CD4-positive, CD25-positive, alpha-beta regulatory T cell (primary cell): Measurements from ENCODE around the gene AKR1B1. TPM values are rescaled to one million over a fixed set of nuclear protein-coding genes. Genes with fewer than 3 reads are reported as not detected.
A peak's percentile ranks its signal among the peaks of the same experiment; 100 is the strongest.

Experiments used
- ATAC-seq, 2 donors: fragments of 150-1000 bp; cut with Tn5 transposase; one replicate each; pipeline ENCODE4 v1.10.0; 2021; ENCODE audit warnings: low read depth in 2 of 2, moderate number of reproducible peaks in 2 of 2, moderate library complexity in 1 of 2
- DNase-seq, 3 donors: peaks; one replicate each; pipeline versions ENCODE4 v3.0.0 to v3.0.0-alpha.2; 2012 to 2022; ENCODE audit warnings: mixed read lengths in 1 of 3
- H3K27ac ChIP-seq: one replicate; pipeline ENCODE4 v1.7.0; 2013; ENCODE audit warnings: mild to moderate bottlenecking, low read length; ENCODE audit not compliant: insufficient read depth, poor library complexity, severe bottlenecking
- H3K27me3 ChIP-seq: one replicate; pipeline ENCODE4 v1.7.0; 2013; ENCODE audit warnings: low read length; ENCODE audit not compliant: control insufficient read depth, insufficient read depth
- H3K36me3 ChIP-seq: one replicate; pipeline ENCODE4 v1.7.0; 2013; ENCODE audit warnings: mild to moderate bottlenecking, low read length, moderate library complexity; ENCODE audit not compliant: control insufficient read depth, insufficient read depth
- H3K4me1 ChIP-seq: 2 replicates; pipeline ENCODE4 v1.7.0; 2013; ENCODE audit warnings: mild to moderate bottlenecking, low read length; ENCODE audit not compliant: insufficient read depth, control insufficient read depth, poor library complexity, severe bottlenecking
- H3K4me3 ChIP-seq: one replicate; pipeline ENCODE4 v1.7.0; 2013; ENCODE audit warnings: low read depth, mild to moderate bottlenecking, low read length, moderate library complexity
- H3K9me3 ChIP-seq, 2 experiments: 1 replicate in 1 of 2; 2 replicates in 1 of 2; pipeline ENCODE4 v1.7.0; 2013; ENCODE audit warnings: low read length in 2 of 2, mild to moderate bottlenecking in 1 of 2, moderate library complexity in 1 of 2; ENCODE audit not compliant: control insufficient read depth in 2 of 2
- H3K27ac Mint-ChIP-seq, 3 donors: one replicate each; pipeline ENCODE4 v1.8.0; 2020 to 2022; ENCODE audit warnings: mild to moderate bottlenecking in 3 of 3, mixed read lengths in 3 of 3, moderate library complexity in 2 of 3
- H3K27me3 Mint-ChIP-seq: one replicate; pipeline ENCODE4 v1.8.0; 2022; ENCODE audit warnings: mild to moderate bottlenecking, mixed read lengths
- H3K36me3 Mint-ChIP-seq: one replicate; pipeline ENCODE4 v1.8.0; 2020; ENCODE audit warnings: mixed read lengths
- H3K4me1 Mint-ChIP-seq, 4 donors: one replicate each; pipeline ENCODE4 v1.8.0; 2020 to 2022; ENCODE audit warnings: mixed read lengths in 4 of 4, mild to moderate bottlenecking in 1 of 4
- H3K4me3 Mint-ChIP-seq, 4 donors: one replicate each; pipeline ENCODE4 v1.8.0; 2020 to 2022; ENCODE audit warnings: mild to moderate bottlenecking in 4 of 4, mixed read lengths in 4 of 4, moderate library complexity in 3 of 4
- H3K9me3 Mint-ChIP-seq, 7 donors: one replicate each; pipeline ENCODE4 v1.8.0; 2020 to 2022; ENCODE audit warnings: mixed read lengths in 7 of 7, mild to moderate bottlenecking in 3 of 7, moderate library complexity in 2 of 7
- polyA plus RNA-seq, 4 donors: library from polyadenylated mRNA; unstranded; fragments of 300-500 nt; fragmentation: Illumina TruSeq; gene quantifications; one replicate each; pipeline ENCODE4 v1.2.3, GENCODE V29; 2021
- total RNA-seq: library from RNA; stranded (reverse); gene quantifications from one replicate; pipeline ENCODE4 v1.2.3, GENCODE V29; 2022

Gene AKR1B1
- total and polyA plus RNA-seq, 5 donors from 2014 or later = 44.6 to 137 (median 114) TPM

GRCh38 chr7:134444198-134444960 is 14.5 kb downstream of the AKR1B1 start:
- peaks cover 75% of the 10 kb centered on the region for H3K36me3 ChIP-seq
- Mint-ChIP-seq H3K36me3 (peaks cover 72% of the 10 kb centered on the region), H3K27ac (peak overlapping the region in 1 of 3 donors; percentile 65), H3K27me3 (no peaks in the 10 kb centered on the region), H3K4me3 (no peak overlapping the region), H3K4me1 (no peaks in the 10 kb centered on the region), H3K9me3 (peaks cover 0 to under 1% (median 0%) of the 10 kb centered on the region in 7 donors)
- H3K4me3 ChIP-seq = no peak overlapping the region
- H3K4me1 ChIP-seq = no peaks in the 10 kb centered on the region
- no peaks in the 10 kb centered on the region for H3K27me3 ChIP-seq
- ATAC-seq (no peak), DNase-seq (no peak)
- no peaks in the 10 kb centered on the region for H3K9me3 ChIP-seq
- H3K27ac ChIP-seq = no peak overlapping the region

- DNase-seq = no peak
- peaks cover 0 to 4% (median 0%) of the 10 kb centered on the region in 7 donors for H3K9me3 Mint-ChIP-seq
- Histone ChIP-seq H3K27me3 (no peaks in the 10 kb centered on the region), H3K4me1 (no peaks in the 10 kb centered on the region), H3K4me3 (no peak overlapping the region), H3K36me3 (peaks cover 69% of the 10 kb centered on the region), H3K27ac (no peak overlapping the region), H3K9me3 (no peaks in the 10 kb centered on the region)
- H3K27ac Mint-ChIP-seq = peak overlapping the region in 1 of 3 donors; percentile 65
- ATAC-seq = no peak
- H3K27me3 Mint-ChIP-seq = no peaks in the 10 kb centered on the region
- no peaks in the 10 kb centered on the region for H3K4me1 Mint-ChIP-seq
- H3K4me3 Mint-ChIP-seq = no peak overlapping the region
- peaks cover 67% of the 10 kb centered on the region for H3K36me3 Mint-ChIP-seq
These were observed 15.4 kb downstream of the AKR1B1 start for GRCh38 chr7:134443396-134444070.

- Histone ChIP-seq H3K4me3 (no peak overlapping the region), H3K36me3 (peaks cover 60% of the 10 kb centered on the region), H3K27me3 (no peaks in the 10 kb centered on the region), H3K9me3 (no peaks in the 10 kb centered on the region), H3K4me1 (no peaks in the 10 kb centered on the region), H3K27ac (no peak overlapping the region)
- ATAC-seq = no peak
- no peaks in the 10 kb centered on the region for H3K4me1 Mint-ChIP-seq
- H3K36me3 Mint-ChIP-seq = peaks cover 64% of the 10 kb centered on the region
- DNase-seq = no peak
- no peaks in the 10 kb centered on the region for H3K27me3 Mint-ChIP-seq
- no peak overlapping the region for H3K4me3 Mint-ChIP-seq
- peaks cover 0 to 4% (median 0%) of the 10 kb centered on the region in 7 donors for H3K9me3 Mint-ChIP-seq
- peak overlapping the region in 1 of 3 donors; percentile 56 for H3K27ac Mint-ChIP-seq
These were observed 16.3 kb downstream of the AKR1B1 start for GRCh38 chr7:134442441-134443220.

DNA sequence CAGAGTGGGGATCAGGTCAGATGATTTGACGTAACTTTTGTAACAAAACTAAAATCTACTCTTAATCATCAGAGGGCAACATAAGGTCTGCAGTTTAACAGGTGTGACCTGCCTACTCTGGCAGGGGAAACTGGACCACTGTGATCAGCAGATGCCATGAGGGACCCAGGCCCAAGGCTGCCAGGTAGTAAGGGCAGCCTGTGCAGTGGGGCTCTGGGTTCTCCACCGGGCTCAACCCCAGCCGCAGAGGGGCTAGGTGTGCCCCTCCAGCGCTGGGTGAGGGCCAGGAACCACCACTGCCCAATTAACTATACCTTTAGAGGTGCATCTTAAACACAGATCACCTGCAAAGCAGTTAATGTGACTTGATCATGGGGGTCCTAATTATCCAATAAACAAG is 17.6 kb downstream of the AKR1B1 start:
- no peak overlapping the region for H3K4me3 Mint-ChIP-seq
- no peak overlapping the region for H3K27ac Mint-ChIP-seq
- no peak overlapping the region for H3K4me3 ChIP-seq
- no peaks in the 10 kb centered on the region for H3K4me1 Mint-ChIP-seq
- ATAC-seq (no peak), DNase-seq (no peak)
- no peaks in the 10 kb centered on the region for H3K4me1 ChIP-seq
- H3K36me3 ChIP-seq = peaks cover 48% of the 10 kb centered on the region
- H3K27me3 ChIP-seq = peaks cover 4% of the 10 kb centered on the region
- H3K36me3 Mint-ChIP-seq = peaks cover 63% of the 10 kb centered on the region
- peaks cover 0 to 4% (median 0%) of the 10 kb centered on the region in 7 donors for H3K9me3 Mint-ChIP-seq
- no peak overlapping the region for H3K27ac ChIP-seq
- no peaks in the 10 kb centered on the region for H3K9me3 ChIP-seq
- H3K27me3 Mint-ChIP-seq = no peaks in the 10 kb centered on the region

- Mint-ChIP-seq H3K4me1 (no peaks in the 10 kb centered on the region), H3K27ac (no peak overlapping the region), H3K36me3 (peaks cover 58% of the 10 kb centered on the region), H3K4me3 (no peak overlapping the region), H3K27me3 (no peaks in the 10 kb centered on the region), H3K9me3 (peaks cover 0 to 4% (median 0%) of the 10 kb centered on the region in 7 donors)
- H3K27ac ChIP-seq = no peak overlapping the region
- H3K36me3 ChIP-seq = peaks cover 45% of the 10 kb centered on the region
- no peaks in the 10 kb centered on the region for H3K4me1 ChIP-seq
- H3K4me3 ChIP-seq = no peak overlapping the region
- H3K9me3 ChIP-seq = no peaks in the 10 kb centered on the region
- ATAC-seq = no peak
- peaks cover 4% of the 10 kb centered on the region for H3K27me3 ChIP-seq
- no peak for DNase-seq
These were observed 18.4 kb downstream of the AKR1B1 start for GRCh38 chr7:134440476-134440875.

DNA sequence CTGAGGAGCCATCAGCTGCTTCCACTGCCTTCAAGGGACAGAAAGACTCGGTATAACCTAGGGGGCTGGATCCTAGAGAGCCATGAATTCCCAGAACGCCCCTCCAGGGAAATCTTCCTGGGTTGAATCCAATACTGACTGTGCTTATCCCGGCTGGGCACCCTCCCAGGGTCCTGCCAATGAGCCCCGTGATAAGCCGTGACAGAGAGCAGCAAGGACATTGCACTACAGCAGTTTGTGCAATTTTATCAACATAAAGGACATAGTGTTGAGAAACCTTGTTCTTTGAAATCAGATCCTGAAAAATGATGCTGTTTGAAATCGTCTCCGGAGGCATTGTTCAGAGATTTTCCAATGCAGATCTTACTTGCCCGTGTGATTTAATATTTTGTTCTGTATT is 18.8 kb downstream of the AKR1B1 start:
- H3K27ac ChIP-seq = no peak overlapping the region
- no peaks in the 10 kb centered on the region for H3K4me1 Mint-ChIP-seq
- H3K9me3 ChIP-seq = no peaks in the 10 kb centered on the region
- H3K36me3 Mint-ChIP-seq = peaks cover 54% of the 10 kb centered on the region
- H3K4me3 ChIP-seq = no peak overlapping the region
- no peaks in the 10 kb centered on the region for H3K4me1 ChIP-seq
- H3K36me3 ChIP-seq = peaks cover 41% of the 10 kb centered on the region
- H3K27me3 ChIP-seq = peaks cover 4% of the 10 kb centered on the region
- H3K27ac Mint-ChIP-seq = no peak overlapping the region
- ATAC-seq (no peak), DNase-seq (no peak)
- H3K4me3 Mint-ChIP-seq = no peak overlapping the region
- no peaks in the 10 kb centered on the region for H3K27me3 Mint-ChIP-seq
- H3K9me3 Mint-ChIP-seq = peaks cover 0 to 4% (median 0%) of the 10 kb centered on the region in 7 donors

GRCh38 chr7:134438946-134439345 is 20.0 kb downstream of the AKR1B1 start:
- Mint-ChIP-seq H3K27me3 (no peaks in the 10 kb centered on the region), H3K4me3 (no peak overlapping the region), H3K27ac (no peak overlapping the region), H3K9me3 (peaks cover 0 to 4% (median 0%) of the 10 kb centered on the region in 7 donors), H3K36me3 (peaks cover 43% of the 10 kb centered on the region), H3K4me1 (no peaks in the 10 kb centered on the region)
- Histone ChIP-seq H3K9me3 (no peaks in the 10 kb centered on the region), H3K36me3 (peaks cover 31% of the 10 kb centered on the region), H3K27me3 (peaks cover 4% of the 10 kb centered on the region), H3K4me3 (no peak overlapping the region), H3K4me1 (no peaks in the 10 kb centered on the region), H3K27ac (no peak overlapping the region)
- DNase-seq (no peak), ATAC-seq (no peak)
